ENCODE measurements around the gene RNPEPL1. TPM values are rescaled to one million over a fixed set of nuclear protein-coding genes. Genes with fewer than 3 reads are reported as not detected.
A peak's percentile ranks its signal among the peaks of the same experiment; 100 is the strongest.

RNPEPL1 gene
- total RNA-seq, 1 experiment from 2014 or later = 22.6 TPM

DNA sequence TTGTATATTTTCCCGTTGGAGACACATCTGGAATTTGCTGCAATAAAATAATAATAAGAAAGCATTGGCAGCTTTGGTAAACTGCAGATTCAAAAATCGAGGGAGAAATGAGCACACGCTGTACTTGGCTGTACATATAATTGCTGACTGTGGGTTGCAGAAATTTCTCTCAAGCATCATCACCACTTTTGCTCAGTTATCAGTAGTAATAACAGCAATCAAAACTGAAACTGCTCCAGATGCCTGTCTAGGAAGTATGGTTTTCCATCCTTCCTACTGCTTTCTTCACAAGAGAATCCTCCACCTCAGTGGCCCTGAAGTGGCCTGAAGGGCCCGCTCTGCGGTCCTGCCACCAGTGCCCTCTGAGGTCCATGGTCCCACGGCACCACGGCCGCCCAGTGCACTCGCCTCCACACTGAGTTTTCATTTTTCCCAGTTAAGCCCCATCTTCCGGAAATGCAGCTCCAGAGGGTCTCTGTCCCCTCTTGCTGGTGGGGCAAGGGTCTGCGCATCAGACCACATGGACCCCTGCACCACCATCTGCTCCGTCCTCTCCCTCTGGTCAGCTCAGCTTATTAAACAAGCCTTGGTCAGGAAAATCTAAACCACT is 4.2 kb upstream of the RNPEPL1 start:
- TF ChIP-seq, protein P1, sequence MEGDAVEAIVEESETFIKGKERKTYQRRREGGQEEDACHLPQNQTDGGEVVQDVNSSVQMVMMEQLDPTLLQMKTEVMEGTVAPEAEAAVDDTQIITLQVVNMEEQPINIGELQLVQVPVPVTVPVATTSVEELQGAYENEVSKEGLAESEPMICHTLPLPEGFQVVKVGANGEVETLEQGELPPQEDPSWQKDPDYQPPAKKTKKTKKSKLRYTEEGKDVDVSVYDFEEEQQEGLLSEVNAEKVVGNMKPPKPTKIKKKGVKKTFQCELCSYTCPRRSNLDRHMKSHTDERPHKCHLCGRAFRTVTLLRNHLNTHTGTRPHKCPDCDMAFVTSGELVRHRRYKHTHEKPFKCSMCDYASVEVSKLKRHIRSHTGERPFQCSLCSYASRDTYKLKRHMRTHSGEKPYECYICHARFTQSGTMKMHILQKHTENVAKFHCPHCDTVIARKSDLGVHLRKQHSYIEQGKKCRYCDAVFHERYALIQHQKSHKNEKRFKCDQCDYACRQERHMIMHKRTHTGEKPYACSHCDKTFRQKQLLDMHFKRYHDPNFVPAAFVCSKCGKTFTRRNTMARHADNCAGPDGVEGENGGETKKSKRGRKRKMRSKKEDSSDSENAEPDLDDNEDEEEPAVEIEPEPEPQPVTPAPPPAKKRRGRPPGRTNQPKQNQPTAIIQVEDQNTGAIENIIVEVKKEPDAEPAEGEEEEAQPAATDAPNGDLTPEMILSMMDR (IDR thresholded peaks at IDR 0.05; ENCODE audit: insufficient read depth in 1 of 2, low read depth in 1 of 2, low read length in 1 of 2, severe bottlenecking in 1 of 2, unreplicated experiment in 1 of 2) = no peak
- intact Hi-C loops (cut with micrococcal nuclease; ENCODE audit: unreplicated experiment) = no loop called here
- no TSS peak for BruUV-seq (replicated peaks)

DNA sequence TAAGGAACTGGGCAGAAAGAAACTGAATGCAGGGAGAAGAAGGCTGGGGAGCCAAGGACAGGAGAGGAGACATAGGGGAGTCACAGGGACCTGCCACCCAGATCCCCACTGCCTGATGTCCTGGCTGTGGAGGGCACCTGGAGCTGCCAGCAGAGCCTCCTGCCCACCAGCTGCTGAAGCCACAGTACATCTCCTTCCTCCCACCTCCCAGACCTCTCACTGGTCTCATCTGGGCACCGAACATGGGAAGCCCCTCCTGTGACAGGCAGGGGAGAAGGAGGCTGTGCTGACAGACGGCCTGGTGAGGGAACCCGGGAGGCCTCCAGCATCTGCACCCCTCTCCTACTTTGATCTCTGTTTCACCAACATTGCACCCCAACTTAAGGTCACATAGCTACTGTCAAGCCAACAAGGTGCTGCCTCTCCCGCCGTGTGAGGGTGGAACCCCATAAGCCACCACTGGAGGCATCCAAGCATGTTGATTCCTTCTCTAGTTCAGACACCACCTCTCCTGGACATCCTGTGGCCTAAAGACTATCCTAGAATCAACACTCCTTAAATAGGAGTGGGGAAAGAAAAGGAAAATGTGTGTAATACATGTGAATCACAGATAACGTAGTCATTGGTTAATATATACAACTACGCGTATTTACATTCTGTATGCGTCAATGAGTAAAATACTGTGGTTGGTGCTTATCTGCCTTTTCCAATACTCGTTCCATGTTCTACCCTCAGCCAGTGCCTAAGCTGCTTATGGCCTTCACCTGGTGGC is 3.5 kb upstream of the RNPEPL1 start:
- Mint-ChIP-seq H3K4me3 (ENCODE audit: unreplicated experiment) (no peak overlapping the region), H3K36me3 (ENCODE audit: insufficient read depth, unreplicated experiment) (peaks cover 25% of the 10 kb centered on the region), H3K27ac (ENCODE audit: unreplicated experiment) (no peak overlapping the region), H3K27me3 (ENCODE audit: insufficient read depth, unreplicated experiment) (no peaks in the 10 kb centered on the region), H3K4me1 (ENCODE audit: low read depth, unreplicated experiment) (peaks cover 23% of the 10 kb centered on the region), H3K9me3 (ENCODE audit: unreplicated experiment) (no peaks in the 10 kb centered on the region)
- intact Hi-C loops (cut with micrococcal nuclease; ENCODE audit: unreplicated experiment) = no loop called here
- H3K9me3 ChIP-seq = no peaks in the 10 kb centered on the region
- no peaks in the 10 kb centered on the region for H3K36me3 ChIP-seq (ENCODE audit: control insufficient read depth, insufficient read depth, low read length)
- H3K4me1 ChIP-seq = peaks cover 25% of the 10 kb centered on the region
- no TSS peak for BruUV-seq (replicated peaks)
- TF ChIP-seq, protein P1 (IDR thresholded peaks at IDR 0.05; ENCODE audit: insufficient read depth in 1 of 2, low read depth in 1 of 2, low read length in 1 of 2, severe bottlenecking in 1 of 2, unreplicated experiment in 1 of 2) = no peak
- ChIA-PET POLR2A (no interaction called here), CTCF (interaction anchor here (0.6 to 2.8 kb wide), 2 partner anchors 22 to 332 kb away, joined by 5 to 25 read pairs; partner anchors contain the start of gene CAPN10)
- peak in 1 of 2 experiments; percentile 22 for DNase-seq
- no peak overlapping the region for H3K4me3 ChIP-seq (ENCODE audit: low read depth, low read length)
- no peaks in the 10 kb centered on the region for H3K27me3 ChIP-seq (replicated peaks; ENCODE audit: control insufficient read depth, insufficient read depth, low read length)

More for the DNA sequence above, 4.2 kb upstream of the RNPEPL1 start:
- H3K4me1 ChIP-seq = peaks cover 27% of the 10 kb centered on the region
- ChIA-PET POLR2A (no interaction called here), CTCF (interaction anchor here (0.6 kb wide), 1 partner anchor 331 kb away, joined by 5 read pairs; no protein-coding TSS in a partner anchor)
- no peaks in the 10 kb centered on the region for H3K36me3 ChIP-seq (ENCODE audit: control insufficient read depth, insufficient read depth, low read length)
- Mint-ChIP-seq H3K27ac (ENCODE audit: unreplicated experiment) (no peak overlapping the region), H3K4me3 (ENCODE audit: unreplicated experiment) (no peak overlapping the region), H3K36me3 (ENCODE audit: insufficient read depth, unreplicated experiment) (peaks cover 25% of the 10 kb centered on the region), H3K9me3 (ENCODE audit: unreplicated experiment) (no peaks in the 10 kb centered on the region), H3K4me1 (ENCODE audit: low read depth, unreplicated experiment) (peaks cover 23% of the 10 kb centered on the region), H3K27me3 (ENCODE audit: insufficient read depth, unreplicated experiment) (no peaks in the 10 kb centered on the region)
- H3K9me3 ChIP-seq = no peaks in the 10 kb centered on the region
- H3K4me3 ChIP-seq (ENCODE audit: low read depth, low read length) = no peak overlapping the region
- DNase-seq = peak in 1 of 2 experiments; percentile 20
- no peaks in the 10 kb centered on the region for H3K27me3 ChIP-seq (replicated peaks; ENCODE audit: control insufficient read depth, insufficient read depth, low read length)

DNA sequence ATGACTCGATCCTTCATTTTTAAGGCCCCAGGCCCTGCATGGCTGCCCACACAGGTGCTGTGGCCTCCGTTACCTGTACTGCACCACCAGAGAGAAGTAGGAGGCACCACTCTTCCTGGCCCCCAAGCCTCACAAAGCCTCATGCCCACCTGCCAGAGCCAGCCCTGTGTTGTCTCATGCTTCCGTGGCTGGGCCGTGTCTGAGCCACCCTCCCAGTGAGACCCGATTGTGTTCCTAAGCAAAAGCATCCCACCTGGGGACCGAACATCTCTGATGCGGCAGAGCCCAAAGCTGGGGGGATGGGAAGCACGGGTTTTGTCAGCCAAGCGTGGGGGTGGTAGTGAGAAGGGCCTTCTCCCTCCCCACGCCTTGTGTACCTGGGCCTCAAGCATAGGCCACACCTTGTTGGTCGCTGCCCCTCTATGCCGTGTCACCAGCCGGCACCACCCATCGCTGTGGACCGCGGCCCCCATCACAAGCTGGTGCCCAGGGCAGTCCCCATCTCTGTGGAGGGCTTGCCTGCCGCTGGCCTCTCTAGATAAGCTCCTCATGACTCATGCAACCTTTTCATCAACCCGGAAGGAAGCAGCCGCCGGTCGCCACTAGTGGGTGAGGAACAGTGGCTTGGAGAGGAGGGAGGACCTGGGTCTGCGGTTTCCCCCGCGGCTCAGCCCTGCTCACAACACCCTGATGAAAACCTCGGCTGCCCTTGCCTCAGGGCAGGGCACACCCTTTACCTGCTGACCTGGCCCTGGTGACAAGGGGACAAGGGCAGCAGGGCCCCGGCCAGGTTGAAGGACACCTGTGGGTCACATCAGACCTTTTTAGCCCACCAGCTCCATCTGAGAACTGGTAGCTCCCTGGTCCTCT is 2.7 kb upstream of the RNPEPL1 start:
- ChIA-PET CTCF (interaction anchor here (0.6 to 2.8 kb wide), 8 partner anchors 14 to 276 kb away, joined by 3 to 25 read pairs (median 6); partner anchors contain the start of gene CAPN10), POLR2A (interaction anchor here (1.8 kb wide), 1 partner anchor 20 kb away, joined by 14 read pairs; the partner anchor contains the start of gene CAPN10)
- Mint-ChIP-seq H3K9me3 (ENCODE audit: unreplicated experiment) (no peaks in the 10 kb centered on the region), H3K36me3 (ENCODE audit: insufficient read depth, unreplicated experiment) (peaks cover 25% of the 10 kb centered on the region), H3K4me3 (ENCODE audit: unreplicated experiment) (peak overlapping the region; percentile 83), H3K27me3 (ENCODE audit: insufficient read depth, unreplicated experiment) (no peaks in the 10 kb centered on the region), H3K27ac (ENCODE audit: unreplicated experiment) (peak overlapping the region; percentile 71), H3K4me1 (ENCODE audit: low read depth, unreplicated experiment) (peaks cover 23% of the 10 kb centered on the region)
- Histone ChIP-seq H3K9me3 (no peaks in the 10 kb centered on the region), H3K4me1 (peaks cover 26% of the 10 kb centered on the region), H3K36me3 (ENCODE audit: control insufficient read depth, insufficient read depth, low read length) (no peaks in the 10 kb centered on the region), H3K4me3 (ENCODE audit: low read depth, low read length) (peak overlapping the region; percentile 33), H3K27me3 (replicated peaks; ENCODE audit: control insufficient read depth, insufficient read depth, low read length) (no peaks in the 10 kb centered on the region)
- no TSS peak for BruUV-seq (replicated peaks)
- TF ChIP-seq, protein P1 (IDR thresholded peaks at IDR 0.05; ENCODE audit: insufficient read depth in 1 of 2, low read depth in 1 of 2, low read length in 1 of 2, severe bottlenecking in 1 of 2, unreplicated experiment in 1 of 2) = no peak
- intact Hi-C loops (cut with micrococcal nuclease; ENCODE audit: unreplicated experiment) = no loop called here
- DNase-seq = peak; percentile 64 to 84
